GM18526 (cell line): ENCODE measurements around the gene MOB3B.

ENCODE experiments used
- POLR2A ChIP-seq: IDR thresholded peaks from 3 replicates; pipeline ENCODE4 v1.6.1; 2011; ENCODE audit not compliant: insufficient read length; ENCODE audit errors: extremely low read depth

The MOB3B gene

GRCh38 chr9:27556470-27556869 lies 26.9 kb upstream of the MOB3B start:
- no peak for TF ChIP-seq POLR2A

GRCh38 chr9:27554712-27555111 lies 25.1 kb upstream of the MOB3B start:
- no peak for TF ChIP-seq POLR2A

GRCh38 chr9:27549196-27549755 lies 19.7 kb upstream of the MOB3B start:
- no peak for TF ChIP-seq POLR2A

DNA sequence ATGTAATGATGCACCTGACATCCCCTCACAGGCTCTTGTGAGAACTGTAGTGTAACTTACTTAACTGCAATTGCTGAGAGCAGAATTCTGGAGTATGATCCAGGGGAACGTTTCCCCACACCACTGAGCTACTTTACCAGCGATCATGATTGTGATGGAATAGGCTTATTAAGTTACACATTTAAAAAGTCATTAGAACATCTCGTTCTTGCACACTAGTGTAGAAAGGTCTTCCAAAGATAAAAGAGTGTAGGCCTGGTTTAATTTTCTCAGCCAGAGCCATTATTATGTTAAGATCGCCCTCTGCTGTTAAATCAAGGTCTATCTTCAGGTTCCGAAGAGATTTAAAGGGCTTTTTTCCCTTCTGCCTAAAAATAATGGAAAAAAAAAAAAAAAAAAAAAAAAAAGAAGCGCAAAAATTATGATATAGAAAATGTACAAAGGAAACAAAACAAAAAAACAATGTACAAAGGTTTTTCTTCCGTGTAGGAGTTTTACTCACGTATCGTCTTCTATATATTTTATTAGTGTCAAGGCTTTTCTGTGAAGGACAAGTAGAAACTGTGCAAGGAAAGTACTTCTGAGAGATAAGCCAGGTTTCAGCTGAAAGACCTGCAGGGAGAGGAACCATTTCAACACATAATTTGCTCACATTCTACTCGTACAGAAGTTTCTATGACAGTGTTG lies 18.6 kb upstream of the MOB3B start:
- no peak for TF ChIP-seq POLR2A

DNA sequence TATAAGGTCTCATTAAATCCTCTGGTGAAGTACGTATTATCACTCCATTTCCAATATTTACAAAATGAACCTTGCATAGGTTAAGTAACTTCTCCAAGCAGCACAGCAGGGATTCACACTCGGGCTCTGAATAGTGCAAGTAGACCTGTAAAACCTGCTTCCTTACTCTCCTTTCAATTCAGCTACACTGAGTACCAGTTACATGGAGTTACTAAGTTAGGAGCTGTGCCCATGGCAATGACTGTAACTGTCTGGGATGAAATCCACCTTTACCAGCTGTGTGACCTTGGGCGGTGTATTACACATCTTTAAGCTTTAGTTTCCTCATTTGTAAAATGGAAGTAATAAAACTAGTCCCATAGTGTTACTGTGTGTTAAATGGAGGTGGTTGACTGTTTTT lies 15.9 kb upstream of the MOB3B start:
- no peak for TF ChIP-seq POLR2A

DNA sequence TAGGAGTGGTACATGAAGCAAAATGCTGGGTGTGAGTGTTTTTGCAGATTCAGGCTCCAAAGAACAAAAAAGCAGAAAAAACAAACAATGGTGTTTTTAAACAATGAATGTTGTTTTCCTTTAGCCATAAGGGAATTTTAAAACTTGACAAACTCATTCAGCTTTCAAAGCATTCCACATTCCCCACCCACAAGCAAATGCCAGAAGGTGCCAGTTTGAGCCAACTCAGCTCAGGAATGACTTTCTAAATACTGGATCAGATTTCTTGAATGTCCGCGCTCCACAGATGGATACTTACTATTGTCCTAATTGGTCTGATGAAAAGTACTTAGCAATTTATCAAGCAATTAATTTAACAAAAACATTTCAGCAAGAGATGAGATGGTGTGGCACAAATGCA lies 12.9 kb upstream of the MOB3B start:
- TF ChIP-seq POLR2A, result no peak

DNA sequence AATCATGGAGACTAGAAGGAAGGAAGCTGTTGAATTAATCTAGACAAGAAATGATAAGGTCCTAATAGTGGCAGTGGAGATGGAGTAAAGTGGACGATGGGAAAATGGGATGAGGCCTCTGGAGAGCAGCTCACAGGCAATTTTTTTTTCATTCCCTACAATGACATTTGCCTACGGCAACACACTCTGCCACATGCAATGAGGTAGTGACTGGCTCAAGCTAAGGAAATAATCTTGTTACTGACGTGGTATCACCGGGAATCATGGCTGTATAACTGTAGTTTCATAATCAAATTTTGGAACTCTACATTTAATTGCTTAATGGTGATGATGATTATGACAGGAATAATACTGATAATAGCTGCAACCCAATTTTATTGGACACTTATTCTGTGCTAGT lies 12.1 kb upstream of the MOB3B start:
- no peak for TF ChIP-seq POLR2A

GRCh38 chr9:27540502-27540901 lies 10.9 kb upstream of the MOB3B start:
- TF ChIP-seq POLR2A, result no peak

DNA sequence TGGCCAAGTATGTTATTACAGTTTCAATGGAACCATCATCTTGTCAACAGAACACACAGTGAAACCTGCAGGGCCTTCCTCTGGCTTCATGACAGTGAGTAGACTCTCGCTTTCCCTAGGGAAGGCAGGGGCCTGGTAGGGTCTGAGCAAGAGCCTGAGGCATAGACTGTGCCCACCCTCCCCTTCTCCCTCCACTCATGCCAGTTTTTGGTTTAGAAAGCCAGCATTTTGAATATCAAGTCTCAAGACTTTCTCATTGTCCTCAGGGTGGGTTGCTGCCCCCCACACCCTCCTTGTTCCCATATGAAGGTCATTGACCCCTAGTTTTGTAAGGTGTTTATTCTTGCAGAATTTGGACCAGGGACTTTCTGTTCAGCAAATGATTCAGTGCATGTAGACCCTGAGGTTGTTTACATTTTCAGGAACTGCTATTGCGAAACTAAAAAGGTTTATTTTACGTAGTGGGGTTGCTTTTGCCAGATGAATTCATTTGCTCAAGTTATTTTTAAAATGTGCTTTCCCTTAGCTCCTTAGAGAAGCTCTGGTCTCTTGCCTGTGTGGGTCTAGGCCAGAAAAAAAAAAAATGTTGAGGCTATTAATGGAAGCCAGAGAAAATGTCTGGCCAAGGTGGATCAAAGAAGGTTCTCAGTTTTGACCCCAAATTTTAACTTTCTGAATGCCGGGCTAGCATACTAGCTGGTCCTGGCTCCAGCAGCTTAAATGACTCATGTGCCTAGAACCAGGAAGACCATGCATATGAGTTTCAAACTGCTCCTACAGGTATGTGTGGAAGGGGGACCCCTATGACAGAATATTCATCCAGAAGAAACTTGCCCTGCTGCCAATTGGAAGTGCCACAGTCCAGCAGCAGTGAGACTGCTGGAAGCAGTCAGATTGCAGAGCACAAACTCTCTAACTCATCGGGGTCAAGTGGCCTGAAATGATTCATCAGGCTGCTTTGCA lies 10.1 kb upstream of the MOB3B start:
- TF ChIP-seq POLR2A, result no peak

GRCh38 chr9:27538647-27539046 lies 9.0 kb upstream of the MOB3B start:
- TF ChIP-seq POLR2A, result no peak

DNA sequence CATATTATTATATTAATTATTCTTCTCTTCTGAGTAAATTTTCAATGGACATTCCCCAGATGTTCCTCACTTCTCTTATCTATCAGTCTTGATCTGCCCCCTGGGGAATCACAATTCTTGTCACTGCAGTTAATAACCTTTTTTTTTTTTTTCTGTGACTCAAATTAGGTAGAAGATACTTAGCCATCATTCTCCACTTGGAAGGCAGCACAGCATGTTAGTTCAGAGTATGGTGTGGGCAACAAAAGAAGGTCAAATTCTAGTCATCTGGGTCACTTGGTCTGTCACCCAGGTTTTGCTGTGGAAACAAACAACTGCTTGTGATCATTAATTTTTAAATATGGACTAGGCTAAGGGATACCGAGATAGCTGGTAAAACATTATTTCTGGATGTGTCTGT lies 8.1 kb upstream of the MOB3B start:
- TF ChIP-seq POLR2A, result no peak

GRCh38 chr9:27537027-27537435 lies 7.4 kb upstream of the MOB3B start:
- no peak for TF ChIP-seq POLR2A

GRCh38 chr9:27536168-27536567 lies 6.6 kb upstream of the MOB3B start:
- no peak for TF ChIP-seq POLR2A

- TF ChIP-seq POLR2A, result no peak
These were observed 6.1 kb upstream of the MOB3B start for GRCh38 chr9:27535701-27536118.

GRCh38 chr9:27534658-27535209 lies 5.1 kb upstream of the MOB3B start:
- TF ChIP-seq POLR2A, result no peak

DNA sequence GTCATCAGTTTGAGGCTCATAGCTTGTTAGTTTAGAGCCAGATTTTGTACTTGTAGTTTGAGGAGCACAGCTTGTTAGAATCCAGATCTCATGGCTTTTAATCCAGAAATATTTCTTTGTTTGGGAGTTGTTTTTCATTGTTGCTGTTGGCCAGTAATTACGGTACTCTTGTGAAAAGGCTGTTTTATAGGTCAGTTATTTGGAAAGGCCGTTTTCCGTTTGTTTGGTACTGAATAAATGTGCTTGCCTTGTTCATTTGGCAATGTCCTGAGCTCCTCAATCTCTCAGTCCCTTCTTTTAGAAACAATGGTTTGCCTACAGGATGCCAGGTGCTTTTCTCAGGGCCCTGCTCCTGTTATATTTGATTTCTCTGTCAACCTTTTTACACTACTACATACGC lies 4.5 kb upstream of the MOB3B start:
- TF ChIP-seq POLR2A, result no peak
